Measurements from ENCODE around the gene PHETA1.

PHETA1 gene

GRCh38 chr12:111318450-111318849, 50.4 kb downstream of the PHETA1 start:
- no peak overlapping the region for H3K27ac ChIP-seq (ENCODE audit: poor library complexity, severe bottlenecking)
- no peaks in the 10 kb centered on the region for H3K4me1 ChIP-seq (ENCODE audit: insufficient read depth, poor library complexity, severe bottlenecking)
- DNase-seq (ENCODE audit: low spot score) (no peak), ATAC-seq (ENCODE audit: low read depth) (no peak)
- H3K4me3 ChIP-seq (ENCODE audit: severe bottlenecking), result no peak overlapping the region
- H3K9me3 ChIP-seq (ENCODE audit: severe bottlenecking), result no peaks in the 10 kb centered on the region
- H3K27me3 ChIP-seq (ENCODE audit: insufficient read depth, poor library complexity, severe bottlenecking), result no peaks in the 10 kb centered on the region
- no peaks in the 10 kb centered on the region for H3K36me3 ChIP-seq (ENCODE audit: low read depth)
- TF ChIP-seq CTCF (IDR thresholded peaks at IDR 0.05; ENCODE audit: poor library complexity, severe bottlenecking), result no peak

GRCh38 chr12:111316671-111317070, 52.2 kb downstream of the PHETA1 start:
- Histone ChIP-seq H3K36me3 (ENCODE audit: low read depth) (no peaks in the 10 kb centered on the region), H3K27me3 (ENCODE audit: insufficient read depth, poor library complexity, severe bottlenecking) (no peaks in the 10 kb centered on the region), H3K4me1 (ENCODE audit: insufficient read depth, poor library complexity, severe bottlenecking) (no peaks in the 10 kb centered on the region), H3K9me3 (ENCODE audit: severe bottlenecking) (no peaks in the 10 kb centered on the region), H3K27ac (ENCODE audit: poor library complexity, severe bottlenecking) (no peak overlapping the region), H3K4me3 (ENCODE audit: severe bottlenecking) (no peak overlapping the region)
- DNase-seq (ENCODE audit: low spot score), result no peak
- TF ChIP-seq CTCF (IDR thresholded peaks at IDR 0.05; ENCODE audit: poor library complexity, severe bottlenecking), result no peak
- ATAC-seq (ENCODE audit: low read depth), result no peak

GRCh38 chr12:111314953-111315539, 53.8 kb downstream of the PHETA1 start:
- no peaks in the 10 kb centered on the region for H3K4me1 ChIP-seq (ENCODE audit: insufficient read depth, poor library complexity, severe bottlenecking)
- DNase-seq (ENCODE audit: low spot score) (no peak), ATAC-seq (ENCODE audit: low read depth) (peak; percentile 24; the same call in 1 of the 3 replicates)
- H3K27me3 ChIP-seq (ENCODE audit: insufficient read depth, poor library complexity, severe bottlenecking), result no peaks in the 10 kb centered on the region
- H3K4me3 ChIP-seq (ENCODE audit: severe bottlenecking), result no peak overlapping the region
- no peaks in the 10 kb centered on the region for H3K36me3 ChIP-seq (ENCODE audit: low read depth)
- no peaks in the 10 kb centered on the region for H3K9me3 ChIP-seq (ENCODE audit: severe bottlenecking)
- H3K27ac ChIP-seq (ENCODE audit: poor library complexity, severe bottlenecking), result no peak overlapping the region
- no peak for TF ChIP-seq CTCF (IDR thresholded peaks at IDR 0.05; ENCODE audit: poor library complexity, severe bottlenecking)

- DNase-seq (ENCODE audit: low spot score), result peak; percentile 74
- peak; percentile 74 for ATAC-seq (ENCODE audit: low read depth)
- no peak overlapping the region for H3K4me3 ChIP-seq (ENCODE audit: severe bottlenecking)
- H3K9me3 ChIP-seq (ENCODE audit: severe bottlenecking), result no peaks in the 10 kb centered on the region
- no peaks in the 10 kb centered on the region for H3K4me1 ChIP-seq (ENCODE audit: insufficient read depth, poor library complexity, severe bottlenecking)
- no peaks in the 10 kb centered on the region for H3K36me3 ChIP-seq (ENCODE audit: low read depth)
- peak; percentile 96 for TF ChIP-seq CTCF (IDR thresholded peaks at IDR 0.05; ENCODE audit: poor library complexity, severe bottlenecking)
- H3K27me3 ChIP-seq (ENCODE audit: insufficient read depth, poor library complexity, severe bottlenecking), result no peaks in the 10 kb centered on the region
- H3K27ac ChIP-seq (ENCODE audit: poor library complexity, severe bottlenecking), result no peak overlapping the region
These were observed 55.0 kb downstream of the PHETA1 start for GRCh38 chr12:111313833-111314259.

- peak; percentile 54 for ATAC-seq (ENCODE audit: low read depth)
- DNase-seq (ENCODE audit: low spot score), result no peak
- H3K27me3 ChIP-seq (ENCODE audit: insufficient read depth, poor library complexity, severe bottlenecking), result no peaks in the 10 kb centered on the region
- H3K9me3 ChIP-seq (ENCODE audit: severe bottlenecking), result no peaks in the 10 kb centered on the region
- H3K36me3 ChIP-seq (ENCODE audit: low read depth), result no peaks in the 10 kb centered on the region
- TF ChIP-seq CTCF (IDR thresholded peaks at IDR 0.05; ENCODE audit: poor library complexity, severe bottlenecking), result no peak
- no peak overlapping the region for H3K27ac ChIP-seq (ENCODE audit: poor library complexity, severe bottlenecking)
- H3K4me3 ChIP-seq (ENCODE audit: severe bottlenecking), result no peak overlapping the region
- no peaks in the 10 kb centered on the region for H3K4me1 ChIP-seq (ENCODE audit: insufficient read depth, poor library complexity, severe bottlenecking)
These were observed 56.2 kb downstream of the PHETA1 start for GRCh38 chr12:111312708-111313107.

All from RWPE2 (cell line).